Measurements from ENCODE around the gene RPLP1.

Gene RPLP1

DNA sequence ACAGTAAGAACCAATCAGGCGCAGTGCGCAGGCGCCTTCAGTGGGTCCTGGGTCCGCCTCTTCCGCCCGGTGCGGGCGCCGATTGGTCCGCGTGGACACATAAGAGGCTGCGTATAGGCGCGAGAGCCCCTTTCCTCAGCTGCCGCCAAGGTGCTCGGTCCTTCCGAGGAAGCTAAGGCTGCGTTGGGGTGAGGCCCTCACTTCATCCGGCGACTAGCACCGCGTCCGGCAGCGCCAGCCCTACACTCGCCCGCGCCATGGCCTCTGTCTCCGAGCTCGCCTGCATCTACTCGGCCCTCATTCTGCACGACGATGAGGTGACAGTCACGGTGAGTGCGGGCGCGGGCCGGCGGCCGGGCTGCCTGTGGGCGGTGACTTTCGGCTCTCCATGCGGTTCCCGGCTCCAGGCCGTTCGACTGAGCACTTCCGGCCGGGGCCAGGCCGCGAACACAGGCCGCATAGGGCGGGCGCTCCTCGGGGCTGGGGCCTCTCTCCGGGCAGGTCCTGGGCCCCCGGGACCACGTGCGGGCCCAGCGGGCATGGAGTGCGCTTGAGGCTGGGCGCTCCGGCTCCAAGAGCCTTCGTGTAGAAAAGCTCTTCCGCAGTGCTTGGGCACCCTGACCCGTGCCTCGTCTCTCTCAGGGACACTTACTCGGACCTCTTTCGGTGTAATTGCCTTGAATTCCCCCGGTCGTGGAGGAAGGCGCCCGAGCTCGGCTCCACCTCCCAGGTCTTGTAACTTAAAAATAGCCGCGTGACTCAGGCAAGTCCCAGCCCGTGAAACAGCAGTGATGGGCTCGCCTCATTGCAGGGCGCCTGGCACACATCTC lies at the start of gene RPLP1:
TSS of gene RPLP1 (plus strand) at position 127 of the 830 bp plus-strand sequence. CDS start at position 258, 131 bp downstream.
- Histone ChIP-seq H3K4me1 (ENCODE audit: control insufficient read depth, insufficient read depth, low read length) (peaks cover 10% of the 10 kb centered on the region), H3K27ac (ENCODE audit: extremely low read depth, low read depth, low read length) (peak within 1 kb of the TSS; percentile 78), H3K9me3 (ENCODE audit: control insufficient read depth, insufficient read depth, low read depth, low read length) (no peaks in the 10 kb centered on the region), H3K4me3 (ENCODE audit: low read depth, low read length) (peak within 1 kb of the TSS; percentile 89), H3K36me3 (ENCODE audit: control insufficient read depth in 2 of 2, insufficient read depth in 1 of 2, low read length in 2 of 2) (peaks cover 47 to 55% of the 10 kb centered on the region in 2 experiments)
- CTCF ChIA-PET, result interaction anchor here (0.7 to 3.2 kb wide), 7 partner anchors 10 to 1117 kb away, joined by 3 to 29 read pairs (median 7); no protein-coding TSS in a partner anchor
- POLR2A ChIA-PET, result interaction anchor here (0.6 to 4.4 kb wide), 20 partner anchors 9 to 645 kb away, joined by 3 to 107 read pairs (median 4); partner anchors contain the start of genes ANP32A, GLCE and KIF23
- peak; percentile 14; the same call in 1 of the 2 replicates for TF ChIP-seq ZNF658 (tag by site-specific recombination; IDR thresholded peaks at IDR 0.05)
- no peak for TF ChIP-seq ZNF202 (tag by site-specific recombination; IDR thresholded peaks at IDR 0.05; ENCODE audit: borderline replicate concordance)
- TF ChIP-seq ZNF843 (tag by site-specific recombination; IDR thresholded peaks at IDR 0.05), result peak; percentile 66; the same call in 1 of the 2 replicates
- TF ChIP-seq ZNF292 (tag by site-specific recombination; IDR thresholded peaks at IDR 0.05; ENCODE audit: borderline replicate concordance, low read depth), result no peak
- no peak for TF ChIP-seq ZNF707 (tag by site-specific recombination; IDR thresholded peaks at IDR 0.05)
- no peak for TF ChIP-seq ZNF555 (tag by site-specific recombination; conservative IDR thresholded peaks at IDR 0.05)
- no peak; the same call in 1 of the 2 replicates for TF ChIP-seq ZNF585B (tag by site-specific recombination; IDR thresholded peaks at IDR 0.05)
- no peak for TF ChIP-seq ZNF654 (tag by site-specific recombination; IDR thresholded peaks at IDR 0.05; ENCODE audit: low read depth)
- TF ChIP-seq ZBTB17 (tag by site-specific recombination; IDR thresholded peaks at IDR 0.05), result peak; percentile 88
- no peak for TF ChIP-seq ZNF175 (tag by site-specific recombination; IDR thresholded peaks at IDR 0.05)
- no peak; the same call in 1 of the 2 replicates for TF ChIP-seq ZNF473 (tag by site-specific recombination; IDR thresholded peaks at IDR 0.05)
- TF ChIP-seq ZNF626 (tag by site-specific recombination; IDR thresholded peaks at IDR 0.05), result no peak
- no peak for TF ChIP-seq ZNF16 (tag by site-specific recombination; IDR thresholded peaks at IDR 0.05; ENCODE audit: low read depth)
- TF ChIP-seq OVOL3 (tag by site-specific recombination; IDR thresholded peaks at IDR 0.05), result peak; percentile 80; the same call in 1 of the 2 replicates
- TF ChIP-seq ZNF785 (tag by site-specific recombination; IDR thresholded peaks at IDR 0.05), result peak; percentile 89; the same call in 1 of the 2 replicates
- TF ChIP-seq, protein P1, sequence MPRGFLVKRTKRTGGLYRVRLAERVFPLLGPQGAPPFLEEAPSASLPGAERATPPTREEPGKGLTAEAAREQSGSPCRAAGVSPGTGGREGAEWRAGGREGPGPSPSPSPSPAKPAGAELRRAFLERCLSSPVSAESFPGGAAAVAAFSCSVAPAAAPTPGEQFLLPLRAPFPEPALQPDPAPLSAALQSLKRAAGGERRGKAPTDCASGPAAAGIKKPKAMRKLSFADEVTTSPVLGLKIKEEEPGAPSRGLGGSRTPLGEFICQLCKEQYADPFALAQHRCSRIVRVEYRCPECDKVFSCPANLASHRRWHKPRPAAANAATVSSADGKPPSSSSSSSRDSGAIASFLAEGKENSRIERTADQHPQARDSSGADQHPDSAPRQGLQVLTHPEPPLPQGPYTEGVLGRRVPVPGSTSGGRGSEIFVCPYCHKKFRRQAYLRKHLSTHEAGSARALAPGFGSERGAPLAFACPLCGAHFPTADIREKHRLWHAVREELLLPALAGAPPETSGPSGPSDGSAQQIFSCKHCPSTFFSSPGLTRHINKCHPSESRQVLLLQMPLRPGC (tag by site-specific recombination; IDR thresholded peaks at IDR 0.05), result peak; percentile 84
- no peak for TF ChIP-seq ZNF560 (tag by site-specific recombination; IDR thresholded peaks at IDR 0.05; ENCODE audit: borderline replicate concordance)
- no peak for TF ChIP-seq ZBTB1 (tag by site-specific recombination; IDR thresholded peaks at IDR 0.05)
- TF ChIP-seq GLI4 (tag by site-specific recombination; IDR thresholded peaks at IDR 0.05), result peak; percentile 92; the same call in 1 of the 2 replicates
- peak; percentile 92 for TF ChIP-seq ZSCAN23 (tag by site-specific recombination; IDR thresholded peaks at IDR 0.05)
- TF ChIP-seq ZNF19 (tag by site-specific recombination; IDR thresholded peaks at IDR 0.05; ENCODE audit: low read depth), result no peak
- 0 out of 2 replicates have a peak, but pooled peaks have one; percentile 75 for TF ChIP-seq ZEB2 (tag by site-specific recombination; IDR thresholded peaks at IDR 0.05)
- peak; percentile 95 for TF ChIP-seq ZNF792 (tag by site-specific recombination; IDR thresholded peaks at IDR 0.05)
- peak; percentile 97 for TF ChIP-seq ZSCAN16 (tag by site-specific recombination; IDR thresholded peaks at IDR 0.05)
- TF ChIP-seq, protein P2, sequence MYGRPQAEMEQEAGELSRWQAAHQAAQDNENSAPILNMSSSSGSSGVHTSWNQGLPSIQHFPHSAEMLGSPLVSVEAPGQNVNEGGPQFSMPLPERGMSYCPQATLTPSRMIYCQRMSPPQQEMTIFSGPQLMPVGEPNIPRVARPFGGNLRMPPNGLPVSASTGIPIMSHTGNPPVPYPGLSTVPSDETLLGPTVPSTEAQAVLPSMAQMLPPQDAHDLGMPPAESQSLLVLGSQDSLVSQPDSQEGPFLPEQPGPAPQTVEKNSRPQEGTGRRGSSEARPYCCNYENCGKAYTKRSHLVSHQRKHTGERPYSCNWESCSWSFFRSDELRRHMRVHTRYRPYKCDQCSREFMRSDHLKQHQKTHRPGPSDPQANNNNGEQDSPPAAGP (tag by site-specific recombination; IDR thresholded peaks at IDR 0.05), result peak; percentile 87
- TF ChIP-seq RBAK (tag by site-specific recombination; IDR thresholded peaks at IDR 0.05), result no peak; the same call in 1 of the 2 replicates
- no peak for TF ChIP-seq ZNF433 (tag by site-specific recombination; IDR thresholded peaks at IDR 0.05; ENCODE audit: low read depth)
- no peak for TF ChIP-seq ZNF548 (tag by site-specific recombination; IDR thresholded peaks at IDR 0.05)
- TF ChIP-seq ZBTB6 (tag by site-specific recombination; IDR thresholded peaks at IDR 0.05), result peak; percentile 63; the same call in 1 of the 2 replicates
- TF ChIP-seq ZXDB (tag by site-specific recombination; IDR thresholded peaks at IDR 0.05), result peak; percentile 96
- TF ChIP-seq ZNF561 (tag by site-specific recombination; IDR thresholded peaks at IDR 0.05; ENCODE audit: borderline replicate concordance), result peak; percentile 90
- TF ChIP-seq ZNF660 (tag by site-specific recombination; IDR thresholded peaks at IDR 0.05), result peak; percentile 77
- TF ChIP-seq ZNF155 (tag by site-specific recombination; IDR thresholded peaks at IDR 0.05), result no peak
- TF ChIP-seq ZNF302 (tag by site-specific recombination; IDR thresholded peaks at IDR 0.05; ENCODE audit: low read depth), result 0 out of 2 replicates have a peak, but pooled peaks have one; percentile 28
- TF ChIP-seq ZNF133 (tag by site-specific recombination; IDR thresholded peaks at IDR 0.05), result peak; percentile 69; the same call in 1 of the 2 replicates
- peak; percentile 74; the same call in 1 of the 2 replicates for TF ChIP-seq KLF7 (tag by site-specific recombination; IDR thresholded peaks at IDR 0.05; ENCODE audit: borderline replicate concordance)

Measured in HEK293 (cell line).